AG09319 (cell line): ENCODE measurements around the gene DNAJC10.
"Not testable (repeated sequence)": the region's sequence is repeated elsewhere in the genome, so short reads cannot be mapped to it uniquely, and the experiment has no call there.

Experiments used
- DNase-seq: peaks from one replicate; pipeline ENCODE4 v3.0.0-alpha.2; 2010; ENCODE audit warnings: low read depth; ENCODE audit errors: extremely low read depth
- CTCF ChIP-seq: IDR thresholded peaks from 2 replicates; pipeline ENCODE4 v1.5.1; 2011; ENCODE audit warnings: low read depth, mild to moderate bottlenecking, inconsistent platforms, low read length, moderate library complexity

DNAJC10 gene

GRCh38 chr2:182715121-182715891 is 751 bp upstream of the DNAJC10 start:
- TF ChIP-seq CTCF, result no peak
- no peak for DNase-seq

- DNase-seq, result no peak
- TF ChIP-seq CTCF, result no peak
Observed at GRCh38 chr2:182716650-182716979, 558 bp downstream of the DNAJC10 start.

GRCh38 chr2:182717416-182717815 is 1.4 kb downstream of the DNAJC10 start:
- DNase-seq, result no peak

GRCh38 chr2:182717816-182718215 is 1.8 kb downstream of the DNAJC10 start:
- no peak for TF ChIP-seq CTCF
- no peak for DNase-seq

More at GRCh38 chr2:182717416-182717815, 1.4 kb downstream of the DNAJC10 start:
- no peak for TF ChIP-seq CTCF

- no peak for TF ChIP-seq CTCF
Observed at GRCh38 chr2:182718459-182718858, 2.4 kb downstream of the DNAJC10 start.

GRCh38 chr2:182719116-182719515 is 3.1 kb downstream of the DNAJC10 start:
- not testable (repeated sequence) for DNase-seq

More at GRCh38 chr2:182718459-182718858, 2.4 kb downstream of the DNAJC10 start:
- no peak for DNase-seq

- no peak for TF ChIP-seq CTCF
- DNase-seq, result no peak
Observed at GRCh38 chr2:182724656-182725055, 8.6 kb downstream of the DNAJC10 start.

GRCh38 chr2:182726473-182726872 is 10.4 kb downstream of the DNAJC10 start:
- TF ChIP-seq CTCF, result no peak
- no peak for DNase-seq
